GM18868 (cell line): ENCODE measurements around the gene XKR8.

ENCODE experiments used
- ATAC-seq: cut with Tn5 transposase; IDR thresholded peaks from one replicate; pipeline ENCODE4 v1.9.1; 2021; ENCODE audit warnings: mild to moderate bottlenecking, moderate library complexity; ENCODE audit not compliant: unreplicated experiment

The XKR8 gene

GRCh38 chr1:27959792-27960603 lies at the start of gene XKR8:
Gene XKR8, plus strand, starts transcription at chr1:27959973. Its CDS starts 97 bp downstream, at chr1:27960070.
- ATAC-seq: peak; percentile 80

GRCh38 chr1:27912429-27912828 lies 47.3 kb upstream of the XKR8 start:
- ATAC-seq: no peak

GRCh38 chr1:27915082-27915575 lies 44.6 kb upstream of the XKR8 start:
- ATAC-seq: no peak

- no peak for ATAC-seq
These were observed 37.5 kb upstream of the XKR8 start for GRCh38 chr1:27922272-27922671.

GRCh38 chr1:27928216-27928954 lies 31.4 kb upstream of the XKR8 start:
- ATAC-seq: no peak

GRCh38 chr1:27931184-27931583 lies 28.6 kb upstream of the XKR8 start:
- no peak for ATAC-seq

GRCh38 chr1:27931759-27932158 lies 28.0 kb upstream of the XKR8 start:
- no peak for ATAC-seq

- ATAC-seq: no peak
These were observed 24.8 kb upstream of the XKR8 start, which contains the start of gene SMPDL3B for GRCh38 chr1:27934818-27935549. Gene SMPDL3B, plus strand, starts transcription at chr1:27935000. Its CDS starts 184 bp downstream, at chr1:27935184.

- ATAC-seq: no peak
These were observed 24.1 kb upstream of the XKR8 start for GRCh38 chr1:27935721-27936120.

- no peak for ATAC-seq
These were observed 23.4 kb upstream of the XKR8 start for GRCh38 chr1:27936370-27936769.

GRCh38 chr1:27937524-27937836 lies 22.3 kb upstream of the XKR8 start:
- ATAC-seq: no peak

- ATAC-seq: no peak
These were observed 21.3 kb upstream of the XKR8 start for GRCh38 chr1:27938488-27938887.

- no peak for ATAC-seq
These were observed 19.5 kb upstream of the XKR8 start for GRCh38 chr1:27940297-27940696.

- ATAC-seq: no peak
These were observed 18.8 kb upstream of the XKR8 start for GRCh38 chr1:27940870-27941560.

- no peak for ATAC-seq
These were observed 17.9 kb upstream of the XKR8 start for GRCh38 chr1:27941671-27942540.

GRCh38 chr1:27945020-27945419 lies 14.8 kb upstream of the XKR8 start:
- no peak for ATAC-seq

- no peak for ATAC-seq
These were observed 10.7 kb upstream of the XKR8 start for GRCh38 chr1:27949027-27949426.

- ATAC-seq: no peak
These were observed 8.4 kb upstream of the XKR8 start for GRCh38 chr1:27951396-27951795.

- no peak for ATAC-seq
These were observed 7.6 kb upstream of the XKR8 start for GRCh38 chr1:27952147-27952546.

GRCh38 chr1:27954186-27954585 lies 5.6 kb upstream of the XKR8 start:
- ATAC-seq: no peak
